Posterior cingulate gyrus (tissue), 11 donors: Measurements from ENCODE around the gene UMODL1.
"Not testable (repeated sequence)": the region's sequence is repeated elsewhere in the genome, so short reads cannot be mapped to it uniquely, and the experiment has no call there.

Source experiments
- DNase-seq, 10 donors: peaks; one replicate each; pipeline versions ENCODE4 v3.0.0 to v3.0.0-alpha.2; 2020 to 2021; ENCODE audit warnings: mixed read lengths in 3 of 10
- intact Hi-C: fragments of 100-400 bp; cut with DNase I; formaldehyde crosslinking; loops from one replicate; pipeline ENCODE4 v1.15.1; 2023

The UMODL1 gene

GRCh38 chr21:42077685-42078238 is 6.6 kb downstream of the UMODL1 start:
- peak in 2 of 10 donors; percentile 7 to 62 for DNase-seq
- intact Hi-C loops = not testable (repeated sequence)

- peak in 1 of 10 donors; percentile 4 for DNase-seq
- intact Hi-C loops = not testable (repeated sequence)
These were observed 7.3 kb downstream of the UMODL1 start for GRCh38 chr21:42078247-42079007.

- intact Hi-C loops = no loop called here
- no peak for DNase-seq
These were observed 8.2 kb downstream of the UMODL1 start for GRCh38 chr21:42079008-42079938.

GRCh38 chr21:42079939-42080787 is 9.0 kb downstream of the UMODL1 start:
- peak in 3 of 10 donors; percentile 50 to 93 (median 84) for DNase-seq
- intact Hi-C loops = no loop called here

- DNase-seq = no peak
- intact Hi-C loops = no loop called here
These were observed 9.6 kb downstream of the UMODL1 start for GRCh38 chr21:42080788-42081083.

GRCh38 chr21:42081138-42081537 is 10.0 kb downstream of the UMODL1 start:
- DNase-seq = no peak
- intact Hi-C loops = no loop called here

GRCh38 chr21:42081931-42082381 is 10.8 kb downstream of the UMODL1 start:
- no peak for DNase-seq
- intact Hi-C loops = no loop called here

GRCh38 chr21:42082501-42083360 is 11.6 kb downstream of the UMODL1 start:
- peak in 1 of 10 donors; percentile 41 for DNase-seq
- intact Hi-C loops = no loop called here

- intact Hi-C loops = no loop called here
- peak in 1 of 10 donors; percentile 46 for DNase-seq
These were observed 12.2 kb downstream of the UMODL1 start for GRCh38 chr21:42083361-42083690.

- peak in 1 of 10 donors; percentile 70 for DNase-seq
- intact Hi-C loops = no loop called here
These were observed 13.0 kb downstream of the UMODL1 start for GRCh38 chr21:42084079-42084478.

GRCh38 chr21:42085246-42086077 is 14.3 kb downstream of the UMODL1 start:
- intact Hi-C loops = no loop called here
- DNase-seq = peak in 1 of 10 donors; percentile 52

GRCh38 chr21:42086969-42087368 is 15.9 kb downstream of the UMODL1 start:
- intact Hi-C loops = no loop called here
- peak in 1 of 10 donors; percentile 28 for DNase-seq

- intact Hi-C loops = no loop called here
- DNase-seq = no peak
These were observed 17.0 kb downstream of the UMODL1 start for GRCh38 chr21:42088148-42088547.

GRCh38 chr21:42088658-42089057 is 17.5 kb downstream of the UMODL1 start:
- intact Hi-C loops = no loop called here
- peak in 1 of 10 donors; percentile 56 for DNase-seq

- intact Hi-C loops = no loop called here
These were observed 18.0 kb downstream of the UMODL1 start for GRCh38 chr21:42089093-42089631.

GRCh38 chr21:42089665-42090310 is 18.7 kb downstream of the UMODL1 start:
- intact Hi-C loops = no loop called here
- peak in 1 of 10 donors; percentile 72 for DNase-seq

More at GRCh38 chr21:42089093-42089631, 18.0 kb downstream of the UMODL1 start:
- peak in 1 of 10 donors; percentile 75 for DNase-seq

- intact Hi-C loops = no loop called here
- no peak for DNase-seq
These were observed 20.9 kb downstream of the UMODL1 start for GRCh38 chr21:42091899-42092508.
